Measurements from ENCODE around the gene TAF10. TPM values are rescaled to one million over a fixed set of nuclear protein-coding genes. Genes with fewer than 3 reads are reported as not detected.

The TAF10 gene
- total RNA-seq, 3 donors from 2014 or later (not counting 1 experiment from before 2014, with no cell fraction given) = 154 to 191 (median 158) TPM

DNA sequence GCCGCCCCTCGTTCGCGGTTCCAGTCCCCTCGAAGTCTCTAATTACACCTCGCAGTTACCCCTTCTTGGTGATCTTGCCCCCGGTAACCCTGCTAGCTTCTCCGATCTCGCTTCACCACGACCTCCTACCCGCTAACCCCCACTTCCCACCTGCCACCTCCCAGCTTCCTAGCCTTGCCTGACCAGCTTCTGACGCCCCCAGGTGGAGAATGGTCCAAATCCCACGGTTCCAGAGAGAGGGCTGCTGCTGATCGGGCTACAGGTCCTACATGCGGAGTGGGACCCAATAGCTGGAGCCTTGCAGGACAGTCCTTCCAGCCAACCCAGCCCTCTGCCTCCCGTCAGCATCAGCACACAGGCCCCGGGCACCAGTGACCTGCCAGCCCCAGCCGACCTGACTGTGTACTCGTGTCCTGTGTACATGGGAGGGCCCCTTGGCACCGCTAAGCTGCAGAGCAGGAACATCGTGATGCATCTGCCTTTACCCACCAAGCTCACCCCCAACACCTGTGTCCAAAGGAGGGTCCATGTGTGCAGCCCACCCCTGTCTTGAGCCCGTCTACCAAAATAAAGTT, 40.5 kb downstream of the TAF10 start:
- Mint-ChIP-seq H3K36me3 (no peaks in the 10 kb centered on the region), H3K4me1 (peaks cover 0 to 7% of the 10 kb centered on the region in 2 donors), H3K27me3 (ENCODE audit: low read depth in 2 of 2) (no peaks in the 10 kb centered on the region), H3K4me3 (no peak overlapping the region), H3K27ac (no peak overlapping the region), H3K9me3 (no peaks in the 10 kb centered on the region)
- TF ChIP-seq, protein P1, sequence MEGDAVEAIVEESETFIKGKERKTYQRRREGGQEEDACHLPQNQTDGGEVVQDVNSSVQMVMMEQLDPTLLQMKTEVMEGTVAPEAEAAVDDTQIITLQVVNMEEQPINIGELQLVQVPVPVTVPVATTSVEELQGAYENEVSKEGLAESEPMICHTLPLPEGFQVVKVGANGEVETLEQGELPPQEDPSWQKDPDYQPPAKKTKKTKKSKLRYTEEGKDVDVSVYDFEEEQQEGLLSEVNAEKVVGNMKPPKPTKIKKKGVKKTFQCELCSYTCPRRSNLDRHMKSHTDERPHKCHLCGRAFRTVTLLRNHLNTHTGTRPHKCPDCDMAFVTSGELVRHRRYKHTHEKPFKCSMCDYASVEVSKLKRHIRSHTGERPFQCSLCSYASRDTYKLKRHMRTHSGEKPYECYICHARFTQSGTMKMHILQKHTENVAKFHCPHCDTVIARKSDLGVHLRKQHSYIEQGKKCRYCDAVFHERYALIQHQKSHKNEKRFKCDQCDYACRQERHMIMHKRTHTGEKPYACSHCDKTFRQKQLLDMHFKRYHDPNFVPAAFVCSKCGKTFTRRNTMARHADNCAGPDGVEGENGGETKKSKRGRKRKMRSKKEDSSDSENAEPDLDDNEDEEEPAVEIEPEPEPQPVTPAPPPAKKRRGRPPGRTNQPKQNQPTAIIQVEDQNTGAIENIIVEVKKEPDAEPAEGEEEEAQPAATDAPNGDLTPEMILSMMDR (IDR thresholded peaks at IDR 0.05) = no peak
- H3K27me3 ChIP-seq (ENCODE audit: control insufficient read depth, insufficient read depth, low read length) = no peaks in the 10 kb centered on the region
- ATAC-seq (no peak), DNase-seq (no peak)
- no peak overlapping the region for H3K27ac ChIP-seq (ENCODE audit: low read length)
- H3K4me3 ChIP-seq (ENCODE audit: low read length) = no peak overlapping the region
- H3K9me3 ChIP-seq (ENCODE audit: control insufficient read depth, insufficient read depth, low read length) = no peaks in the 10 kb centered on the region
- 93% methylated on average over 22 of the region's 22 CpGs for WGBS (ENCODE audit: insufficient coverage)
- intact Hi-C loops (cut with micrococcal nuclease) = no loop called here
- no peaks in the 10 kb centered on the region for H3K36me3 ChIP-seq (ENCODE audit: control insufficient read depth, insufficient read depth, low read length)
- no peaks in the 10 kb centered on the region for H3K4me1 ChIP-seq (ENCODE audit: control insufficient read depth, insufficient read depth, low read length)

DNA sequence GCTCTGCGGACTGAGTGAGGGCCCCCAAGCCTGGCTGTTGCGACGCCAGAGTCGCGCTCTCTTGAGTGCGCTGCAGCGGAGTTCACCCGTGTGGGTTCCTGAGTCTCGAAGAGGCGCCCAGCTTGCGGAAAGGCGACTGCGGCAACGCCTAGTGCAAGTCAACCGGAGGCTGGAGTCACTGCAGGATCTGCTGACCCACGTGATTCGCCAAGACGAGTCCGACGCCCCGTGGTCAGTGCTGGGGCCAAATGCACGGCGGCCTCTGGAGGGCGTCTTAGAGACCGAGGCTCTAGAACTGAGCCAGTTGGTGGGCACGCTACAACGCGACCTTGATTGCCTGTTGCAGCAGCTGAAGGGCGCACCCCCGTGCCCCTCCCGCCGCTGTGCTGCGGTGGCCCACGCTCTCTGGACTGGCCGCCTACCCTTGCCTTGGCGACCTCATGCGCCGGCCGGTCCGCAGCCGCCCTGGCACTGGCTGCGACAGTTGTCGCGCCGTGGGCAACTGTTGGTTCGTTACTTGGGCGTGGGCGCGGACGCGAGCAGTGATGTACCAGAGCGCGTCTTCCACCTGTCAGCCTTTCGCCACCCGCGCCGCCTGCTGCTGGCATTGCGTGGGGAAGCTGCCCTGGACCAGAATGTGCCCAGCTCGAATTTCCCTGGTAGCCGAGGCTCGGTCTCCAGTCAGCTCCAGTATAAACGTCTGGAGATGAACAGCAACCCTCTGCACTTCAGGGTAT, 41.2 kb downstream of the TAF10 start:
- H3K4me3 ChIP-seq (ENCODE audit: low read length) = no peak overlapping the region
- H3K36me3 ChIP-seq (ENCODE audit: control insufficient read depth, insufficient read depth, low read length) = no peaks in the 10 kb centered on the region
- H3K9me3 ChIP-seq (ENCODE audit: control insufficient read depth, insufficient read depth, low read length) = no peaks in the 10 kb centered on the region
- no peak overlapping the region for H3K27ac ChIP-seq (ENCODE audit: low read length)
- H3K27me3 ChIP-seq (ENCODE audit: control insufficient read depth, insufficient read depth, low read length) = no peaks in the 10 kb centered on the region
- no peaks in the 10 kb centered on the region for H3K9me3 Mint-ChIP-seq
- ATAC-seq = no peak
- H3K27ac Mint-ChIP-seq = no peak overlapping the region
- H3K4me3 Mint-ChIP-seq = no peak overlapping the region
- no peaks in the 10 kb centered on the region for H3K27me3 Mint-ChIP-seq (ENCODE audit: low read depth in 2 of 2)
- 96% methylated on average over 62 of the region's 62 CpGs for WGBS (ENCODE audit: insufficient coverage)
- TF ChIP-seq, protein P1 (IDR thresholded peaks at IDR 0.05) = no peak
- peaks cover 0 to 7% of the 10 kb centered on the region in 2 donors for H3K4me1 Mint-ChIP-seq
- no peaks in the 10 kb centered on the region for H3K36me3 Mint-ChIP-seq
- intact Hi-C loops (cut with micrococcal nuclease) = no loop called here
- no peak for DNase-seq
- no peaks in the 10 kb centered on the region for H3K4me1 ChIP-seq (ENCODE audit: control insufficient read depth, insufficient read depth, low read length)

DNA sequence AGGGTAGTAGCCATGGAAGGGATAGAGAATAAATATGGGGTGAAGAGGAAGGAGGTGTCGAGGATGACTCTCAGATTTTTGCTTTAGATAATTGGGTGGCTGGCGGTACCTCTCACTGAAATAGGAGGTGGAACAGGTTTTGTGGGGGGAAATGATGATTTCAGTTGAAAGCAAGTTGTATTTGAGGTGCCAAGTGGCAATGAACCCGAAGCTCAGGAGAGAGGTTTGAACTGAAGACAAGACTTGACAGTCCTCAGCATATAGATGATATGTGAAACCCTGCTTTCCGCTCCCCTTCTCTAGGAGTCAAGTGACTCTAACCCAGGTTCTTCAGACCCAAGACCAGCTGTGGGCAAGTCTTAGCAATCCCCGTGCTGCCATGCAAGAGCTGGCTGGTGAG, 42.3 kb downstream of the TAF10 start:
- H3K4me1 Mint-ChIP-seq = peaks cover 0 to 7% of the 10 kb centered on the region in 2 donors
- DNase-seq (no peak), ATAC-seq (no peak)
- no peak overlapping the region for H3K27ac ChIP-seq (ENCODE audit: low read length)
- no peak overlapping the region for H3K4me3 ChIP-seq (ENCODE audit: low read length)
- no peaks in the 10 kb centered on the region for H3K27me3 Mint-ChIP-seq (ENCODE audit: low read depth in 2 of 2)
- no peaks in the 10 kb centered on the region for H3K4me1 ChIP-seq (ENCODE audit: control insufficient read depth, insufficient read depth, low read length)
- intact Hi-C loops (cut with micrococcal nuclease) = no loop called here
- no peaks in the 10 kb centered on the region for H3K9me3 ChIP-seq (ENCODE audit: control insufficient read depth, insufficient read depth, low read length)
- H3K4me3 Mint-ChIP-seq = no peak overlapping the region
- no peaks in the 10 kb centered on the region for H3K9me3 Mint-ChIP-seq
- no peaks in the 10 kb centered on the region for H3K36me3 Mint-ChIP-seq
- no peaks in the 10 kb centered on the region for H3K27me3 ChIP-seq (ENCODE audit: control insufficient read depth, insufficient read depth, low read length)
- H3K27ac Mint-ChIP-seq = no peak overlapping the region
- TF ChIP-seq, protein P1 (IDR thresholded peaks at IDR 0.05) = no peak
- H3K36me3 ChIP-seq (ENCODE audit: control insufficient read depth, insufficient read depth, low read length) = no peaks in the 10 kb centered on the region
- WGBS (ENCODE audit: insufficient coverage) = 93% methylated on average over 5 of the region's 5 CpGs
